ENCODE results near the gene NIPBL. TPM values are rescaled to one million over a fixed set of nuclear protein-coding genes. Genes with fewer than 3 reads are reported as not detected.

Gene NIPBL
- total RNA-seq, 4 donors from 2014 or later = 26.7 to 73.8 (median 64.4) TPM

GRCh38 chr5:36854402-36855140, 22.0 kb upstream of the NIPBL start:
- no peak overlapping the region for H3K27ac ChIP-seq
- WGBS, 2 donors (ENCODE audit: low coverage in 1 of 2) = 88% methylated on average over 10 to 16 of the region's 16 CpGs

GRCh38 chr5:36855141-36855495, 21.5 kb upstream of the NIPBL start:
- in situ Hi-C loops (cut with MboI; ENCODE audit: low pct_ligation_motif_present in 1 of 4, low pct_unique_long_range_greater_than_20kb in 1 of 4, low sequenced_read_pairs in 3 of 4) = no loop called here
- intact Hi-C loops (cut with DNase I; ENCODE audit: low total_unique reads) = no loop called here
- 80 to 90% methylated on average over 2 to 10 of the region's 10 CpGs for WGBS, 2 donors (ENCODE audit: low coverage in 1 of 2)

More at GRCh38 chr5:36854402-36855140, 22.0 kb upstream of the NIPBL start:
- no peaks in the 10 kb centered on the region for H3K4me1 ChIP-seq
- in situ Hi-C loops (cut with MboI; ENCODE audit: low pct_ligation_motif_present in 1 of 4, low pct_unique_long_range_greater_than_20kb in 1 of 4, low sequenced_read_pairs in 3 of 4) = no loop called here
- H3K27me3 ChIP-seq = no peaks in the 10 kb centered on the region
- no peaks in the 10 kb centered on the region for H3K9me3 ChIP-seq
- no peak for DNase-seq
- H3K4me3 ChIP-seq = no peak overlapping the region
- intact Hi-C loops (cut with DNase I; ENCODE audit: low total_unique reads) = no loop called here
- no peaks in the 10 kb centered on the region for H3K36me3 ChIP-seq
- no peak for TF ChIP-seq EP300 (IDR thresholded peaks at IDR 0.05; ENCODE audit: low read depth)
- TF ChIP-seq POLR2A (IDR thresholded peaks at IDR 0.05) = no peak
- no peak for TF ChIP-seq CTCF (IDR thresholded peaks at IDR 0.05)
- TF ChIP-seq POLR2AphosphoS5 (IDR thresholded peaks at IDR 0.05) = no peak

GRCh38 chr5:36861871-36862270, 14.7 kb upstream of the NIPBL start:
- no peaks in the 10 kb centered on the region for H3K36me3 ChIP-seq
- H3K4me3 ChIP-seq = no peak overlapping the region
- DNase-seq = no peak
- H3K9me3 ChIP-seq = no peaks in the 10 kb centered on the region
- TF ChIP-seq CTCF (IDR thresholded peaks at IDR 0.05) (no peak), EP300 (IDR thresholded peaks at IDR 0.05; ENCODE audit: low read depth) (no peak), POLR2AphosphoS5 (IDR thresholded peaks at IDR 0.05) (no peak), POLR2A (IDR thresholded peaks at IDR 0.05) (no peak)
- H3K4me1 ChIP-seq = no peaks in the 10 kb centered on the region
- H3K27me3 ChIP-seq = no peaks in the 10 kb centered on the region
- WGBS, 2 donors (ENCODE audit: low coverage in 1 of 2) = 95 to 100% methylated on average over 1 of the region's 1 CpG
- H3K27ac ChIP-seq = no peak overlapping the region
- in situ Hi-C loops (cut with MboI; ENCODE audit: low pct_ligation_motif_present in 1 of 4, low pct_unique_long_range_greater_than_20kb in 1 of 4, low sequenced_read_pairs in 3 of 4) = loop anchor here in 1 of 4 donors (10.0 kb wide), 1 partner anchor 127 kb away; no protein-coding TSS in a partner anchor
- intact Hi-C loops (cut with DNase I; ENCODE audit: low total_unique reads) = loop anchor here (10.0 kb wide), 1 partner anchor 117 kb away; no protein-coding TSS in a partner anchor

More at GRCh38 chr5:36855141-36855495, 21.5 kb upstream of the NIPBL start:
- no peak overlapping the region for H3K27ac ChIP-seq
- no peak for DNase-seq
- H3K4me1 ChIP-seq = no peaks in the 10 kb centered on the region
- no peak overlapping the region for H3K4me3 ChIP-seq
- TF ChIP-seq CTCF (IDR thresholded peaks at IDR 0.05) = no peak
- no peak for TF ChIP-seq POLR2A (IDR thresholded peaks at IDR 0.05)
- TF ChIP-seq POLR2AphosphoS5 (IDR thresholded peaks at IDR 0.05) = no peak
- TF ChIP-seq EP300 (IDR thresholded peaks at IDR 0.05; ENCODE audit: low read depth) = no peak
- no peaks in the 10 kb centered on the region for H3K27me3 ChIP-seq
- no peaks in the 10 kb centered on the region for H3K36me3 ChIP-seq
- no peaks in the 10 kb centered on the region for H3K9me3 ChIP-seq

GRCh38 chr5:36870399-36871040, 6.0 kb upstream of the NIPBL start:
- H3K4me1 ChIP-seq = peaks cover 0 to 27% (median 17%) of the 10 kb centered on the region in 4 donors
- no peak for TF ChIP-seq POLR2A (IDR thresholded peaks at IDR 0.05)
- TF ChIP-seq CTCF (IDR thresholded peaks at IDR 0.05) = peak; percentile 60 to 75 (median 70)
- TF ChIP-seq EP300 (IDR thresholded peaks at IDR 0.05; ENCODE audit: low read depth) = no peak
- H3K4me3 ChIP-seq = no peak overlapping the region
- intact Hi-C loops (cut with DNase I; ENCODE audit: low total_unique reads) (no loop called here), in situ Hi-C loops (cut with MboI; ENCODE audit: low pct_ligation_motif_present in 1 of 4, low pct_unique_long_range_greater_than_20kb in 1 of 4, low sequenced_read_pairs in 3 of 4) (loop anchor here in 1 of 4 donors (10.0 kb wide), 1 partner anchor 126 kb away; no protein-coding TSS in a partner anchor)
- 55 to 56% methylated on average over 2 of the region's 2 CpGs for WGBS, 2 donors (ENCODE audit: low coverage in 1 of 2)
- H3K27ac ChIP-seq = no peak overlapping the region
- H3K9me3 ChIP-seq = no peaks in the 10 kb centered on the region
- no peak for DNase-seq
- no peaks in the 10 kb centered on the region for H3K27me3 ChIP-seq
- H3K36me3 ChIP-seq = no peaks in the 10 kb centered on the region

All from transverse colon (tissue), 4 donors.